ENCODE data around the gene KRTAP4-6.
"Not testable (repeated sequence)": the region's sequence is repeated elsewhere in the genome, so short reads cannot be mapped to it uniquely, and the experiment has no call there.

Gene KRTAP4-6

GRCh38 chr17:41140360-41141131 lies at the start of gene KRTAP4-6:
Gene KRTAP4-6 (minus strand): TSS chr17:41140544. CDS start chr17:41140487, 57 bp downstream.
- FAIRE-seq: no peak

DNA sequence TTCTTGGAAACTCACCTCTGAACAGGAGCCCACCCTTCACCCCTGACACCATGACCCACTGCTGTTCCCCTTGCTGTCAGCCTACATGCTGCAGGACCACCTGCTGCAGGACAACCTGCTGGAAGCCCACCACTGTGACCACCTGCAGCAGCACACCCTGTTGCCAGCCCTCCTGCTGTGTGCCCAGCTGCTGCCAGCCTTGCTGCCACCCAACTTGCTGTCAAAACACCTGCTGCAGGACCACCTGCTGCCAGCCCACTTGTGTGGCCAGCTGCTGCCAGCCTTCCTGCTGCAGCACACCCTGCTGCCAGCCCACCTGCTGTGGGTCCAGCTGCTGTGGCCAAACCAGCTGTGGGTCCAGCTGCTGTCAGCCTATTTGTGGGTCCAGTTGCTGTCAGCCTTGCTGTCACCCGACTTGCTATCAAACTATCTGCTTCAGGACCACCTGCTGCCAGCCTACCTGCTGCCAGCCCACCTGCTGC lies 49.5 kb upstream of the KRTAP4-6 start, which contains the start of gene KRTAP9-1:
KRTAP9-1 (plus strand) TSS at position 51 of the 482 bp plus-strand sequence; CDS start at position 51, 0 bp downstream.
- not testable (repeated sequence) for FAIRE-seq

DNA sequence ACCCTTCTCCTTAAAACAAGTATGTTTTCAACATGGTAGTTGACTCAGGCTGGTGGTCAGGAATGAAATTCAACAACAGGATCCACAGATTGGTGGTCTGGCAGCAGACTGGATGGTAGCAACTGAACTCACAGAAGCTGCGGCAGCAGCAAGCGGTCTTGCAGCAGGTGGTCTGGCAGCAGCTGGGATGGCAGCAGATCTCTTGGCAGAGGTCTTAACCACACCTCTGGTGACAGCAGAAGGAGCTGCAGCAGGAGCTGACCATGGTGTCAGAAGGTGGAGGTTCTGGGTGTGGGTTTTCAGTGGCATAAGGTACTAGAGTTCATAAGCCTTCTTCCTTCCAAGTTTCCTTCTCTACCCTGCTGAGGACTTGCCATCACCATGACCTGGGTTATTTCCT lies 46.5 kb upstream of the KRTAP4-6 start:
- no peak for FAIRE-seq

- FAIRE-seq: no peak
Observed at GRCh38 chr17:41185001-41185400, 44.7 kb upstream of the KRTAP4-6 start.

DNA sequence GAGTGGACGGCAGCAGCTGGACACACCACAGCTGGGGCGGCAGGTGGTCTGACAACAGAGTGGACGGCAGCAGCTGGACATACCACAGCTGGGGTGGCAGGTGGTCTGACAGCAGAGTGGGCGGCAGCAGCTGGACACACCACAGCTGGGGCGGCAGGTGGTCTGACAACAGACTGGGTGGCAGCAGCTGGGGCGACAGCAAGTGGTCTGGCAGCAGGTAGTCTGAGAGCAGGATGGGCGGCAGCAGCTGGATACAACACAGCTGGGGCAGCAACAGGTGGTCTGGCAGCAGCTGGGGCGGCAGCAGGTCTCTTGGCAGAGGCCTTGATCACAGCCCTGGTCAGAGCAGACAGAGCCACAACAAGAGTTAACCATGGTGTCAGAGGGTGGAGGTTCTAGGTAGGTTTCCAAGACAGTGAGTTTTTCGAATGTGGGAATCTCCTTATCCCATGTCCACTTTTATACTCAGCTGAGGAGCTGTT lies 44.2 kb upstream of the KRTAP4-6 start, which contains the start of gene KRTAP4-1:
KRTAP4-1 (minus strand) TSS at position 432 of the 482 bp plus-strand sequence; CDS start at position 375, 57 bp downstream.
- no peak for FAIRE-seq

DNA sequence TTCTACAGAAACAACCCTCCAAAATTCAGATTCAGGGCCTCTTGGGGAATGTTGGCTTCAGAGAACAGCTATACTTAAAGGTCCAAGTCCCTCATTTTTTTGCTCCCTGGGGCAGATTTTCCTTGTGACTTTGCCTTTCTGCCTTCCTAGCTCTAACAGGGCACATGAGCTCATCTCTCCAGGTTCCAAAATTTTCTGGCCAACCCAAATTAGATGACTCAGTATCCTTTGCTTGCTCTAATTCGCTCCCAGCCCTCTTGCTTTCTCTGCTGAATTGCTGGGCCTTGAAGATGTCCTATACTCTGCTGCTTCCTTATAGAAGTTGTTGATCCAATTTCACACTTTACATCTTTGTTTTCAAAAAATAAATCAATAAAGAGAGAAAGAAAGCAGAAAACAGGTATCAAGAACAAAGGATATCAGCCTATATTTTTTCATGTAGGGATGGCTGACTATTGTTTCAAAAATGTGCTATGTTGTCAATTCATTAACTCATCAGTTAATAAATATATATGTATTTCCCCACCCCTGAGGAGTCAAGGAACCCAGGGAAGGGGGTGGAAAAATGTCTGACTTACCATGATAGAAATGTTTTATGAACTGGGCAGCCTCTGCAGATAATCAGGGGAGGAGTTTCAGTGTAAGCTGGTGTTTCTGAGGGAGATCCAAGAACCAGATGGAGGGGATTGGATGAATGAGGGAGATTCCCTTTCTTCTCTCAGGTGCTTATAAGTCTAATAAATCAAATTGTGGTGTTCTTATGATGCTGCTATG lies 38.7 kb upstream of the KRTAP4-6 start:
- FAIRE-seq: no peak

DNA sequence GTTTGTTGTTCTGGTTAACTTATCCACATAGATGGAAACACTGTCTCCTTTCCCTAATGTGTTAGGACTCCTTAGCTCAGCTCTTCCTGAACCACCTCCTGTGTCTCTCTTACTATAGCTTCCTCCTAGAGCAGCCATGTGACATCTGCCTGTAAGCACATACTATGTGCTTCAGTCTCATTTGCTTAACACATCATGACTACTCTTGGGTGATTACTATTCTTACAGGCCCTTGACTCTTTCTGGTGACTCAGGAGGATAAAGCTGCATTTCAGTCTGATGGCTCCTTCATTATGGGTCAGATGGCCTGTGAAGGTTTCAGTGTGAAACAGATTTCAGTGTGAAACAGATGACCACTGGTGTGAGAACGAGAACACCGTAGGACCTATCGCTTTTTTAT lies 38.0 kb upstream of the KRTAP4-6 start:
- FAIRE-seq: no peak

GRCh38 chr17:41177727-41178271 lies 37.5 kb upstream of the KRTAP4-6 start, which contains the start of gene KRTAP4-2:
Gene KRTAP4-2 (minus strand): TSS chr17:41178221. CDS start chr17:41178164, 57 bp downstream.
- FAIRE-seq: no peak

- FAIRE-seq: no peak
Observed at GRCh38 chr17:41176744-41177387, 36.5 kb upstream of the KRTAP4-6 start.

GRCh38 chr17:41171886-41172285 lies 31.5 kb upstream of the KRTAP4-6 start:
- FAIRE-seq: no peak

DNA sequence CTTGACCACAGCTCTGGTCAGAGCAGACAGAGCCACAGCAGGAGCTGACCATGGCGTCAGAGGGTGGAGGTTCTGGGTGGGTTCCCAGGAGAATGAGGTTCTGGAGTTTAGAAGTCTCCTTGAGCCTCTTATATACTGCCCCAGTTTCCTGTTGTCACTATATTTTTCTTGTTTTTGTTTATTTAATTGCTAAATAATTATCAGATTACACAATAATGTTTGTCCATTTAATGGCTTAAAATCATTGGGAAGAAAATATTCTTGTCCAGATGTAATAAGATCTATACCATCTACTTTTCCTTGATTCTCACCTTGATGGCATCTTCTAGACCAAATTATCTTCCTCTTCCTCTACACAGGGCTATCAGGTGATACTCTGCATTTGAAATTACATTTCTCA lies 27.8 kb upstream of the KRTAP4-6 start, which contains the start of gene KRTAP4-3:
KRTAP4-3 (minus strand) TSS at position 101 of the 400 bp plus-strand sequence; CDS start at position 52, 49 bp downstream.
- FAIRE-seq: no peak

DNA sequence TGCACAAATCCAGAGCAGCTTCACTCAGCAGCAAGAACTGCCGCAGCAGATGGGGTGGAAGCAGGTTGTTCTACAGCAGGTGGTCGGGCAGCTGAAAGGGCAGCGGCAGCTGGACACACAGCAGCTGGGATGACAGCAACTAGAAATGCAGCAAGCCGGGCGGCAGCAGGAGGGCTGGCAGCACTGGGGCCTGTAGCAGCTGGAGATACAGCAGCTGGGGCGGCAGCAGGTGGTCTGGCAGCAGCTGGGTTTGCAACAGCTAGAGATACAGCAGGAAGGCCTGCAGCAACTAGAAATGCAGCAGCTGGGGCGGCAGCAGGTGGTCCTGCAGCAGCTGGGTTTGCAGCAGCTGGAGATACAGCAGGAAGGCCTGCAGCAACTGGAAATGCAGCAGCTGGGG lies 27.2 kb upstream of the KRTAP4-6 start:
- FAIRE-seq: no peak

- FAIRE-seq: no peak
Observed at GRCh38 chr17:41163828-41164227, 23.5 kb upstream of the KRTAP4-6 start.

GRCh38 chr17:41160648-41161047 lies 20.3 kb upstream of the KRTAP4-6 start, which contains the start of gene KRTAP4-4:
Gene KRTAP4-4 (minus strand): TSS chr17:41160748. CDS start chr17:41160691, 57 bp downstream.
- FAIRE-seq: no peak

GRCh38 chr17:41160190-41160589 lies 19.8 kb upstream of the KRTAP4-6 start:
- FAIRE-seq: not testable (repeated sequence)

- no peak for FAIRE-seq
Observed at GRCh38 chr17:41153856-41154255, 13.5 kb upstream of the KRTAP4-6 start.

DNA sequence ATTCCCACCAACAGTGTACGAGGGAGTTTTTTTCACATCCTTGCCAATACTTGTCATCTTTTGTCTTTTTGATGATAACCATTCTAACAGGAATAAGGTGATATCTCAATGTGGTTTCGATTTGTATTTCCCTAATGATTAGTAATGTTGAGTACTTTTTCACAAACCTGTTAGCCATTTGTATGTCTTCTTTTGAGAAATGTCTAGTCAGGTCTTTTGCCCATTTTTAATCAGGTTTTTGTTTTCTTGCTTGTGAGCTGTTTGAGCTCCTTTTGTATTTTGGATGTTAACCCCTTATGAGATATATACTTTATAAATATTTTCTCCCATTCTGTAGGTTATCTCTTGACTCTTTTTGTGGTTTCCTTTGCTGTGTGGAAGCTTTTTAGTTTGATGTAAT lies 11.2 kb upstream of the KRTAP4-6 start:
- no peak for FAIRE-seq

- no peak for FAIRE-seq
Observed at GRCh38 chr17:41150026-41150425, 9.7 kb upstream of the KRTAP4-6 start.

DNA sequence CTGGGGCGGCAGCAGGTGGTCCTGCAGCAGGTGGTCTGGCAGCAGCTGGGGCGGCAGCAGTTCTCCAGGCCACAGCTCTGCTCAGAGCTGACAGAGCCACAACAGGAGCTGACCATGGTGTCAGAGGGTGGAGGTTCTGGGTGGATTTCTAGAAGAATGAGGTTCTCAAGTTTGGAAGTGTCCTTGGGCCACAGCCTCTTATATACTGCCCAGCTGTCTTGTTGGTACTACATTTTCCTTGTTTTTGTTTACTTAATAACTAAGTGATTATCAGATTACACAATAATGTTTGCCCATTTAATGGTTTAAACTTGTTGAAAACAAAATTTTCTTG lies 9.3 kb upstream of the KRTAP4-6 start, which contains the start of gene KRTAP4-5:
KRTAP4-5 (minus strand) TSS at position 174 of the 334 bp plus-strand sequence; CDS start at position 116, 58 bp downstream.
- FAIRE-seq: no peak

GRCh38 chr17:41148971-41149651 lies 8.8 kb upstream of the KRTAP4-6 start:
- FAIRE-seq: not testable (repeated sequence)

- FAIRE-seq: no peak
Observed at GRCh38 chr17:41147531-41148204, 7.3 kb upstream of the KRTAP4-6 start.
